OCI-LY1 (cell line): Measurements from ENCODE around the gene IDH1.
"Not testable (repeated sequence)": the region's sequence is repeated elsewhere in the genome, so short reads cannot be mapped to it uniquely, and the experiment has no call there.

ENCODE experiments used
- H2AFZ ChIP-seq: fragments of 200-600 bp; sonication (generic), shearing (Covaris generic); 2 replicates; pipeline ENCODE4 v1.6.0; 2014; ENCODE audit warnings: antibody characterized with exemption, mild to moderate bottlenecking, low read length
- H3F3A ChIP-seq: fragments of 200-600 bp; sonication (generic), shearing (Covaris generic); 2 replicates; pipeline ENCODE4 v1.6.0; 2014; ENCODE audit warnings: mild to moderate bottlenecking, antibody characterized with exemption, low read length, moderate library complexity; ENCODE audit not compliant: insufficient read depth
- H3K27ac ChIP-seq: fragments of 200-600 bp; sonication (generic); 2 replicates; pipeline ENCODE4 v1.5.1; 2014; ENCODE audit warnings: low read length, mixed run types, mild to moderate bottlenecking, low read depth; ENCODE audit not compliant: poor library complexity, severe bottlenecking
- H3K27me3 ChIP-seq: fragments of 200-600 bp; sonication (generic); 2 replicates; pipeline ENCODE4 v1.6.0; 2014; ENCODE audit warnings: antibody characterized with exemption, mild to moderate bottlenecking, low read length, moderate library complexity; ENCODE audit not compliant: insufficient read depth
- H3K36me3 ChIP-seq: fragments of 200-600 bp; sonication (generic); 2 replicates; pipeline ENCODE4 v1.6.1; 2014; ENCODE audit warnings: mild to moderate bottlenecking, antibody characterized with exemption, low read length, moderate library complexity, mixed read lengths; ENCODE audit not compliant: insufficient read depth
- H3K4me1 ChIP-seq: fragments of 200-600 bp; sonication (generic); 2 replicates; pipeline ENCODE4 v1.5.1; 2014; ENCODE audit warnings: mild to moderate bottlenecking, low read length, moderate library complexity; ENCODE audit not compliant: insufficient read depth, severe bottlenecking
- H3K4me2 ChIP-seq: fragments of 200-600 bp; sonication (generic), shearing (Covaris generic); 2 replicates; pipeline ENCODE4 v1.6.1; 2014; ENCODE audit warnings: low read length
- H3K4me3 ChIP-seq: fragments of 200-600 bp; sonication (generic); 2 replicates; pipeline ENCODE4 v1.5.1; 2014; ENCODE audit warnings: low read length, low read depth, mild to moderate bottlenecking, mixed read lengths; ENCODE audit not compliant: poor library complexity, severe bottlenecking
- H3K79me2 ChIP-seq: fragments of 200-600 bp; shearing (Covaris generic); 2 replicates; pipeline ENCODE4 v1.6.1; 2016; ENCODE audit warnings: mixed run types, low read length, mixed read lengths; ENCODE audit not compliant: insufficient read depth
- H3K9ac ChIP-seq: fragments of 200-600 bp; sonication (generic), shearing (Covaris generic); 2 replicates; pipeline ENCODE4 v1.6.1; 2014; ENCODE audit warnings: mild to moderate bottlenecking, low read length, mixed read lengths
- H3K9me2 ChIP-seq: fragments of 200-600 bp; sonication (generic), shearing (Covaris generic); 2 replicates; pipeline ENCODE4 v1.6.1; 2014; ENCODE audit warnings: low read depth, mild to moderate bottlenecking, low read length, mixed read lengths
- H3K9me3 ChIP-seq: fragments of 200-600 bp; shearing (Covaris generic); 2 replicates; pipeline ENCODE4 v1.6.1; 2014; ENCODE audit warnings: low read length, mixed read lengths
- H4K20me1 ChIP-seq: fragments of 200-600 bp; sonication (generic), shearing (Covaris generic); 2 replicates; pipeline ENCODE4 v1.6.0; 2016; ENCODE audit warnings: mild to moderate bottlenecking, low read length; ENCODE audit not compliant: insufficient read depth
- CTCF ChIP-seq: fragments of 200-600 bp; sonication (generic), shearing (Covaris generic); IDR thresholded peaks from 2 replicates; pipeline ENCODE4 v1.5.1; 2017; ENCODE audit warnings: mild to moderate bottlenecking, antibody characterized with exemption, low read length, moderate library complexity, mixed read lengths
- EZH2 ChIP-seq: fragments of 200-600 bp; sonication (generic), shearing (Covaris generic); IDR thresholded peaks from 2 replicates; pipeline ENCODE4 v1.8.0; 2017; ENCODE audit warnings: borderline replicate concordance, mixed run types, mild to moderate bottlenecking, antibody characterized with exemption, low read length, moderate library complexity, mixed read lengths

Gene IDH1

GRCh38 chr2:208269091-208269490, 14.2 kb upstream of the IDH1 start:
- Histone ChIP-seq H3K27ac (no peak overlapping the region), H3K9me3 (no peaks in the 10 kb centered on the region), H3K4me3 (no peak overlapping the region), H3K9ac (no peak overlapping the region), H3K4me1 (peaks cover 35% of the 10 kb centered on the region), H3K4me2 (no peak overlapping the region), H3K9me2 (no peaks in the 10 kb centered on the region), H3K27me3 (no peaks in the 10 kb centered on the region), H4K20me1 (no peaks in the 10 kb centered on the region), H2AFZ (no peak overlapping the region), H3K36me3 (peaks cover 27% of the 10 kb centered on the region), H3K79me2 (peaks cover 37% of the 10 kb centered on the region), H3F3A (no peaks in the 10 kb centered on the region)
- peak; percentile 35; the same call in 1 of the 2 replicates for TF ChIP-seq CTCF
- TF ChIP-seq EZH2: no peak

GRCh38 chr2:208268156-208268952, 13.5 kb upstream of the IDH1 start:
- no peaks in the 10 kb centered on the region for H3K27me3 ChIP-seq
- H3K27ac ChIP-seq: no peak overlapping the region
- TF ChIP-seq EZH2: no peak
- H2AFZ ChIP-seq: no peak overlapping the region
- H3K4me3 ChIP-seq: peak overlapping the region; percentile 93
- peaks cover 19% of the 10 kb centered on the region for H3K36me3 ChIP-seq
- H3K4me2 ChIP-seq: peak overlapping the region; percentile 98
- peaks cover 37% of the 10 kb centered on the region for H3K79me2 ChIP-seq
- H3K9me3 ChIP-seq: no peaks in the 10 kb centered on the region
- H3F3A ChIP-seq: no peaks in the 10 kb centered on the region
- H3K4me1 ChIP-seq: peaks cover 35% of the 10 kb centered on the region
- H4K20me1 ChIP-seq: no peaks in the 10 kb centered on the region
- H3K9me2 ChIP-seq: no peaks in the 10 kb centered on the region
- H3K9ac ChIP-seq: peak overlapping the region; percentile 94

GRCh38 chr2:208267526-208267925, 12.7 kb upstream of the IDH1 start:
- H3K9me3 ChIP-seq, H4K20me1 ChIP-seq, H3K9me2 ChIP-seq, H3K27me3 ChIP-seq, H3F3A ChIP-seq, H3K27ac ChIP-seq, H2AFZ ChIP-seq: not testable (repeated sequence)
- peak overlapping the region; percentile 98 for H3K4me2 ChIP-seq
- peak overlapping the region; percentile 93 for H3K4me3 ChIP-seq
- peak overlapping the region; percentile 94 for H3K9ac ChIP-seq
- peaks cover 37% of the 10 kb centered on the region for H3K79me2 ChIP-seq
- H3K36me3 ChIP-seq: peaks cover 11% of the 10 kb centered on the region
- peaks cover 35% of the 10 kb centered on the region for H3K4me1 ChIP-seq

- Histone ChIP-seq H3K9me3 (no peaks in the 10 kb centered on the region; the same call in 1 of the 2 replicates), H2AFZ (no peak overlapping the region), H4K20me1 (no peaks in the 10 kb centered on the region), H3F3A (no peaks in the 10 kb centered on the region), H3K27ac (peak overlapping the region; percentile 94), H3K79me2 (peaks cover 37% of the 10 kb centered on the region), H3K4me1 (peaks cover 35% of the 10 kb centered on the region), H3K4me2 (peak overlapping the region; percentile 98), H3K9ac (peak overlapping the region; percentile 94), H3K36me3 (peaks cover 7% of the 10 kb centered on the region), H3K27me3 (no peaks in the 10 kb centered on the region), H3K9me2 (no peaks in the 10 kb centered on the region), H3K4me3 (peak overlapping the region; percentile 93)
- TF ChIP-seq CTCF: no peak
- no peak for TF ChIP-seq EZH2
Measured at GRCh38 chr2:208266936-208267335, 12.1 kb upstream of the IDH1 start.
